Vagina (tissue), 2 donors: ENCODE data around the gene WSB1. TPM values are rescaled to one million over a fixed set of nuclear protein-coding genes. Genes with fewer than 3 reads are reported as not detected.

Experiments used
- DNase-seq, 2 donors: peaks; one replicate each; pipeline ENCODE4 v3.0.0-alpha.2; 2017; ENCODE audit errors: extremely low spot score in 2 of 2
- H3K27ac ChIP-seq: fragments of 200-600 bp; sonication (generic); one replicate; pipeline ENCODE4 v1.5.1; 2019
- H3K27me3 ChIP-seq: fragments of 200-600 bp; sonication (generic); one replicate; pipeline ENCODE4 v1.5.1; 2019
- H3K36me3 ChIP-seq, 2 donors: fragments of 200-600 bp; sonication (generic); one replicate each; pipeline ENCODE4 v1.5.1; 2017 to 2019
- H3K4me1 ChIP-seq: fragments of 200-600 bp; sonication (generic); one replicate; pipeline ENCODE4 v1.5.1; 2019
- H3K4me3 ChIP-seq, 2 donors: fragments of 200-600 bp; sonication (generic); 1 replicate in 1 of 2; 2 replicates in 1 of 2; pipeline ENCODE4 v1.5.1; 2016 to 2019
- H3K9me3 ChIP-seq: fragments of 200-600 bp; sonication (generic); one replicate; pipeline ENCODE4 v1.5.1; 2019
- CTCF ChIP-seq, 3 experiments: fragments of 450-650 bp in 2 of 3; fragments of 200-600 bp in 1 of 3; sonication (generic) in 1 of 3; IDR thresholded peaks; one replicate each; pipeline ENCODE4 v1.5.1; 2017 to 2019; ENCODE audit warnings: antibody characterized with exemption in 3 of 3, mild to moderate bottlenecking in 2 of 3, moderate library complexity in 2 of 3
- POLR2A ChIP-seq, 2 donors: fragments of 450-650 bp; IDR thresholded peaks; one replicate each; pipeline ENCODE4 v1.6.1; 2017; ENCODE audit warnings: antibody characterized with exemption in 2 of 2, mild to moderate bottlenecking in 2 of 2, moderate library complexity in 2 of 2
- POLR2AphosphoS5 ChIP-seq, 2 donors: sonication (generic); formaldehyde crosslinking; IDR thresholded peaks; one replicate each; pipeline ENCODE4 v1.9.0; 2017; ENCODE audit warnings: antibody characterized with exemption in 2 of 2, mild to moderate bottlenecking in 2 of 2, low read depth in 1 of 2; ENCODE audit not compliant: insufficient read depth in 1 of 2
- intact Hi-C: fragments of 100-400 bp; cut with DNase I; formaldehyde crosslinking; loops from one replicate; pipeline ENCODE4 v1.15.1; 2023
- total RNA-seq: library from RNA; depleted of rRNA; stranded (reverse); fragments of >200 nt; gene quantifications from one replicate; pipeline ENCODE4 v1.2.3, GENCODE V29; 2016

Gene WSB1
- total RNA-seq, 1 donor from 2014 or later: 158 TPM

- H3K4me3 ChIP-seq: no peak overlapping the region
- H3K4me1 ChIP-seq: peaks cover 22% of the 10 kb centered on the region
- no peak for DNase-seq
Measured at GRCh38 chr17:27315322-27315721, 21.4 kb downstream of the WSB1 start.

GRCh38 chr17:27315796-27316465, 22.0 kb downstream of the WSB1 start:
- TF ChIP-seq POLR2A (IDR thresholded peaks at IDR 0.05) (no peak), CTCF (IDR thresholded peaks at IDR 0.05) (no peak), POLR2AphosphoS5 (IDR thresholded peaks at IDR 0.05; ENCODE audit: insufficient read depth in 1 of 2, low read depth in 1 of 2) (no peak)
- no peaks in the 10 kb centered on the region for H3K27me3 ChIP-seq
- peaks cover 24% of the 10 kb centered on the region for H3K4me1 ChIP-seq
- H3K4me3 ChIP-seq: no peak overlapping the region
- intact Hi-C loops: no loop called here
- H3K27ac ChIP-seq: peak overlapping the region; percentile 46
- no peak for DNase-seq
- H3K36me3 ChIP-seq: peaks cover 6 to 66% of the 10 kb centered on the region in 2 donors
- no peaks in the 10 kb centered on the region for H3K9me3 ChIP-seq

More at GRCh38 chr17:27315322-27315721, 21.4 kb downstream of the WSB1 start:
- Histone ChIP-seq H3K27ac (peak overlapping the region; percentile 46), H3K9me3 (no peaks in the 10 kb centered on the region), H3K36me3 (peaks cover 6 to 72% of the 10 kb centered on the region in 2 donors), H3K27me3 (no peaks in the 10 kb centered on the region)
- TF ChIP-seq POLR2AphosphoS5 (IDR thresholded peaks at IDR 0.05; ENCODE audit: insufficient read depth in 1 of 2, low read depth in 1 of 2) (peak in 1 of 2 donors; percentile 73), POLR2A (IDR thresholded peaks at IDR 0.05) (no peak), CTCF (IDR thresholded peaks at IDR 0.05) (no peak)
- intact Hi-C loops: no loop called here

- peaks cover 0 to 43% of the 10 kb centered on the region in 2 donors for H3K36me3 ChIP-seq
Measured at GRCh38 chr17:27318228-27318627, 24.3 kb downstream of the WSB1 start.

GRCh38 chr17:27318633-27319032, 24.7 kb downstream of the WSB1 start:
- Histone ChIP-seq H3K4me1 (peaks cover 32% of the 10 kb centered on the region), H3K36me3 (peaks cover 0 to 39% of the 10 kb centered on the region in 2 donors), H3K4me3 (no peak overlapping the region), H3K9me3 (no peaks in the 10 kb centered on the region), H3K27me3 (no peaks in the 10 kb centered on the region), H3K27ac (no peak overlapping the region)
- no peak for DNase-seq
- intact Hi-C loops: no loop called here
- TF ChIP-seq CTCF (IDR thresholded peaks at IDR 0.05): no peak
- TF ChIP-seq POLR2A (IDR thresholded peaks at IDR 0.05): no peak
- TF ChIP-seq POLR2AphosphoS5 (IDR thresholded peaks at IDR 0.05; ENCODE audit: insufficient read depth in 1 of 2, low read depth in 1 of 2): no peak

More at GRCh38 chr17:27318228-27318627, 24.3 kb downstream of the WSB1 start:
- Histone ChIP-seq H3K27ac (no peak overlapping the region), H3K27me3 (no peaks in the 10 kb centered on the region), H3K9me3 (no peaks in the 10 kb centered on the region), H3K4me3 (no peak overlapping the region), H3K4me1 (peaks cover 29% of the 10 kb centered on the region)
- TF ChIP-seq POLR2A (IDR thresholded peaks at IDR 0.05) (no peak), POLR2AphosphoS5 (IDR thresholded peaks at IDR 0.05; ENCODE audit: insufficient read depth in 1 of 2, low read depth in 1 of 2) (no peak), CTCF (IDR thresholded peaks at IDR 0.05) (no peak)
- intact Hi-C loops: no loop called here
- DNase-seq: no peak

- DNase-seq: no peak
- H3K4me1 ChIP-seq: peaks cover 41% of the 10 kb centered on the region
- no peak overlapping the region for H3K4me3 ChIP-seq
- H3K27ac ChIP-seq: peak overlapping the region; percentile 50
- intact Hi-C loops: no loop called here
- no peaks in the 10 kb centered on the region for H3K9me3 ChIP-seq
- no peaks in the 10 kb centered on the region for H3K27me3 ChIP-seq
- TF ChIP-seq POLR2AphosphoS5 (IDR thresholded peaks at IDR 0.05; ENCODE audit: insufficient read depth in 1 of 2, low read depth in 1 of 2) (peak; percentile 24 to 76), CTCF (IDR thresholded peaks at IDR 0.05) (no peak), POLR2A (IDR thresholded peaks at IDR 0.05) (no peak)
- H3K36me3 ChIP-seq: peaks cover 0 to 31% of the 10 kb centered on the region in 2 donors
Measured at GRCh38 chr17:27319541-27320221, 25.8 kb downstream of the WSB1 start.
